ENCODE data around the gene MOG. TPM values are rescaled to one million over a fixed set of nuclear protein-coding genes. Genes with fewer than 3 reads are reported as not detected.

The MOG gene
- polyA plus RNA-seq, 3 donors = not detected

GRCh38 chr6:29678114-29678513, 21.2 kb downstream of the MOG start:
- no peaks in the 10 kb centered on the region for H3K36me3 Mint-ChIP-seq
- no peak for DNase-seq
- Histone ChIP-seq H2AFZ (ENCODE audit: insufficient read depth, low read depth, low read length, poor library complexity, severe bottlenecking) (no peak overlapping the region), H3K4me1 (ENCODE audit: control insufficient read depth in 1 of 2, insufficient read depth in 2 of 2, low read length in 2 of 2) (no peaks in the 10 kb centered on the region), H3K79me2 (ENCODE audit: insufficient read depth, low read length) (no peaks in the 10 kb centered on the region), H3K4me3 (replicated peaks in 1 of 3; ENCODE audit: low read depth in 2 of 3, low read length in 3 of 3) (no peak overlapping the region), H4K20me1 (ENCODE audit: insufficient read depth, low read length) (no peaks in the 10 kb centered on the region), H3K27ac (ENCODE audit: low read depth in 1 of 2, low read length in 2 of 2) (no peak overlapping the region), H3K36me3 (replicated peaks in 1 of 2; ENCODE audit: control insufficient read depth in 1 of 2, insufficient read depth in 2 of 2, low read length in 2 of 2) (no peaks in the 10 kb centered on the region), H3K9ac (ENCODE audit: insufficient read depth, low read length, poor library complexity, severe bottlenecking) (no peak overlapping the region), H3K4me2 (replicated peaks; ENCODE audit: extremely low read depth, low read length, poor library complexity, severe bottlenecking) (no peak overlapping the region), H3K9me3 (replicated peaks in 1 of 2; ENCODE audit: control insufficient read depth in 1 of 2, insufficient read depth in 1 of 2, low read length in 2 of 2) (peaks cover 0 to 7% of the 10 kb centered on the region in 2 donors), H3K27me3 (ENCODE audit: control insufficient read depth in 2 of 2, insufficient read depth in 2 of 2, low read length in 2 of 2) (no peaks in the 10 kb centered on the region)
- peaks cover 10% of the 10 kb centered on the region for H3K4me1 Mint-ChIP-seq
- H3K27me3 Mint-ChIP-seq (ENCODE audit: low read depth in 3 of 3) = peaks cover 8 to 19% (median 12%) of the 10 kb centered on the region in 3 donors
- no peak overlapping the region for H3K27ac Mint-ChIP-seq
- intact Hi-C loops (cut with micrococcal nuclease) = no loop called here
- no peak for TF ChIP-seq CTCF (IDR thresholded peaks at IDR 0.05)
- peaks cover 0 to 8% (median 4%) of the 10 kb centered on the region in 7 donors for H3K9me3 Mint-ChIP-seq
- no peak overlapping the region for H3K4me3 Mint-ChIP-seq
- no CpG with 5 or more reads among the region's 5 CpGs for WGBS (ENCODE audit: insufficient coverage)

- Histone ChIP-seq H3K9me3 (replicated peaks in 1 of 2; ENCODE audit: control insufficient read depth in 1 of 2, insufficient read depth in 1 of 2, low read length in 2 of 2) (peaks cover 0 to 7% of the 10 kb centered on the region in 2 donors), H3K27ac (ENCODE audit: low read depth in 1 of 2, low read length in 2 of 2) (no peak overlapping the region), H3K36me3 (replicated peaks in 1 of 2; ENCODE audit: control insufficient read depth in 1 of 2, insufficient read depth in 2 of 2, low read length in 2 of 2) (no peaks in the 10 kb centered on the region), H3K79me2 (ENCODE audit: insufficient read depth, low read length) (no peaks in the 10 kb centered on the region), H3K4me3 (replicated peaks in 1 of 3; ENCODE audit: low read depth in 2 of 3, low read length in 3 of 3) (peak overlapping the region in 2 of 3 experiments; percentile 33 to 51), H3K4me2 (replicated peaks; ENCODE audit: extremely low read depth, low read length, poor library complexity, severe bottlenecking) (peak overlapping the region; percentile 20), H2AFZ (ENCODE audit: insufficient read depth, low read depth, low read length, poor library complexity, severe bottlenecking) (peak overlapping the region; percentile 11), H4K20me1 (ENCODE audit: insufficient read depth, low read length) (no peaks in the 10 kb centered on the region), H3K4me1 (ENCODE audit: control insufficient read depth in 1 of 2, insufficient read depth in 2 of 2, low read length in 2 of 2) (no peaks in the 10 kb centered on the region), H3K27me3 (ENCODE audit: control insufficient read depth in 2 of 2, insufficient read depth in 2 of 2, low read length in 2 of 2) (no peaks in the 10 kb centered on the region), H3K9ac (ENCODE audit: insufficient read depth, low read length, poor library complexity, severe bottlenecking) (no peak overlapping the region)
- H3K36me3 Mint-ChIP-seq = no peaks in the 10 kb centered on the region
- H3K4me1 Mint-ChIP-seq = peaks cover 10% of the 10 kb centered on the region
- peak overlapping the region in 2 of 7 donors; percentile 36 to 37 for H3K27ac Mint-ChIP-seq
- no peak for DNase-seq
- intact Hi-C loops (cut with micrococcal nuclease) = no loop called here
- peaks cover 0 to 8% (median 4%) of the 10 kb centered on the region in 7 donors for H3K9me3 Mint-ChIP-seq
- WGBS (ENCODE audit: insufficient coverage) = 53% methylated on average over 11 of the region's 13 CpGs
- no peak overlapping the region for H3K4me3 Mint-ChIP-seq
- H3K27me3 Mint-ChIP-seq (ENCODE audit: low read depth in 3 of 3) = peaks cover 10 to 21% (median 12%) of the 10 kb centered on the region in 3 donors
- no peak for TF ChIP-seq CTCF (IDR thresholded peaks at IDR 0.05)
Measured at GRCh38 chr6:29679962-29680361, 23.1 kb downstream of the MOG start.
